ENCODE results near the gene ACBD5.

The ACBD5 gene

DNA sequence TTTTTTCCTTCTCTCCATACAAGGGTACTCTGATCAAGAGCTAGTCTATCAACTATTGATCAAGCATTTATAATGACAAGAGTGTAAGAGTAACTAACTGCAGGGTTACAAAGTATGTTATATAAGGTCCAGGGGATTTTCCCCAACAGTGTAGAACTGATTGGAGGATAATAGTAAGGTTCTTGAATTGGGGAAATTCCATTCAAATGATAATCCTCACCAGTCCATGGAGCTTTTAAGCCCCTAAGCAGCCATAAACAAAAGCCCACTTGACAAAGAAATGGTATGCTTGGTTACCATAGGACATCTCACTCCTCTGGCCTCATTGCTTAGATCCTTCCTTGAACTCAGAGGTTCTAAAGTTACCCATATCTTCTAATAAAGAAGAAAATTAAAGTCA, 94.7 kb downstream of the ACBD5 start:
- no peak for DNase-seq

All from activated CD4-positive, alpha-beta T cell treated with anti-CD3 and anti-CD28 coated beads, Interleukin-2, amount 50 U/mL, for 48 hours (primary cell).